MV-4-11 (cell line): ENCODE results near the gene LYPD3.
"Not testable (repeated sequence)": the region's sequence is repeated elsewhere in the genome, so short reads cannot be mapped to it uniquely, and the experiment has no call there.

Source experiments
- DNase-seq: peaks from one replicate; lab custom pipeline; 2025; lab: John Stamatoyannopoulos, UW

The LYPD3 gene

DNA sequence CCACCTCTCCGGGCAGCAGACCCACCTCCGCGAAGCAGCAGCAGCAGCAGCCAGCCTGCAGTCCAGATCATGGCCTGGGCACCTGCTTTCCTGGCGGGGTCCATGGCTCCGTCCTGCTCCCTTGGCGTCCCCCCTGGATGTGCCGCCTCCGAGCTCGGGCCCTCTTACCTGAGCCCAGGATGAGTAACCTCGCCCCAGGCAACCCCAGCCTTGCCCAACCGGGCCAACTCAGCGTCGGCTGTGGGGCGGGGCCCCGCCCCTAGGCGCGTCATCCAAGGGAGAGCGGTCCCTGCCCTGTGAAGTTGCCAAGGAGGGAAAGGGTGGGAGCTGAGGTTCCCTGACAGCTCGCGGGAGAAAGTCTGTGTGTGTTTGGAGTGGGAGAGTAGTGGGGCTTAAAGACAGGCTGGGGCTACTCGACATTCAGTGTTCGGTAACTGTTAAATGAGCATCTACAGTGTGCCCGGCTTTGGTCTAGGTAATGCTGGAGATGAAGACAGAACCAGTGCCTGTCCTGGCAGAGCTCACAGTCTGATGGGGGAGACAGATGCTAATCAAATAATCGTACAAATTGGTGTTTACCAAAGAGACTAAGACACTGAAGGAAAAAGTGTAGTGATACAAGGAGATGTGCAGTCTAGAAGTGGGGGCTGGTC is at the start of gene LYPD3:
Gene LYPD3 (minus strand): TSS at position 141 of the 653 bp plus-strand sequence. CDS start 37 bp downstream, at position 104.
- no peak for DNase-seq

DNA sequence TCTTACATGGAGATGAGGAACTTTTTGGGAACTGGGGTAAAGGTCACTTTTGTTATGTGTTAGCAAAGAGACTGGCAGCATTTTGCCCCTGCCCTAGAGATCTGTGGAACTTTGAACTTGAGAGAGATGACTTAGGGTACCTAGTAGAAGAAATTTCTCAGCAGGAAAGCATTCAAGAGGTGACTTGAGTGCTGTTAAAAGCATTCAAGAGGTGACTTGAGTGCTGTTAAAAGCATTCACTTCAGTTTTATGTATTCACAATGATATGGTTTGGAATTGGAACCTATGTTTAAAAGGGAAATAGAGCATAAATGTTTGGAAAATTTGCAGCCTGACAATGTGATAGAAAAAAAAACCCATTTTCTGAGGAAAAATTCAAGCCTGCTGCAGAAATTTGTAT is 47.0 kb upstream of the LYPD3 start:
- DNase-seq, result not testable (repeated sequence)

DNA sequence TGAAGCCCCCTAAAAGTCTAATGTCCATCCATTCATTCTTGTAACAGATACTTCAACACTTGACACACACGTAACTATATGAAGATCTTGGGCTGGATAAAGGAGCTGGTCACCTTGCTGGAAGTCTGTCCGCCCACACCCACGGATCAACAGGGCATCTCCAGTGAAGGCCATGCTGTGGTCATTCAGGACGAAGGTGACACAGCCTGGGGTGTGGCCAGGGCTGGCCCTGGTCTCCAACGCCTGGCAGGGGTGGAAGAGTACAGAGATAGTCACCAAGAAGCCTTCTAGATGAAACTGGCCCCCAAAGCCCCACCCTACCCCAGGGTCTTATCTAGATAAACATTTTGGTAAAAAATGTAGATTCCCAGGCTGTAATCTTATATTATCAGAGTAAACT is 45.9 kb upstream of the LYPD3 start:
- no peak for DNase-seq

DNA sequence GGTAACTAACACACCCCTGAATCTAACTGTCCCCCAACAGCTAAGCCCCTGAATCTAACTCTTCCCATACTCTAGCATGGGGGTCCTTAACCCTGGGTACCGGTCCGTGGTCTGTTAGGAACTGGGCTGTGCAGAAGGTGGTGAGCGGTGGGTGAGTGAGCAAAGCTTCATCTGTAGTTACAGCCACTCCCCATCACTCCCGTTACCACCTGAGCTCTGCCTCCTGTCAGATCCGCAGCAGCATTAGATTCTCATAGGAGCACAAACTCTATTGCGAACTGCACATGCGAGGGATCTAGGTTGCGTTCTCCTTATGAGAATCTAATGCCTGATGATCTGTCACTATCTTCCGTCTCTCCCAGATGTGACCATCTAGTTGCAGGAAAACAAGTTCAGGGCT is 45.3 kb upstream of the LYPD3 start:
- DNase-seq, result no peak

DNA sequence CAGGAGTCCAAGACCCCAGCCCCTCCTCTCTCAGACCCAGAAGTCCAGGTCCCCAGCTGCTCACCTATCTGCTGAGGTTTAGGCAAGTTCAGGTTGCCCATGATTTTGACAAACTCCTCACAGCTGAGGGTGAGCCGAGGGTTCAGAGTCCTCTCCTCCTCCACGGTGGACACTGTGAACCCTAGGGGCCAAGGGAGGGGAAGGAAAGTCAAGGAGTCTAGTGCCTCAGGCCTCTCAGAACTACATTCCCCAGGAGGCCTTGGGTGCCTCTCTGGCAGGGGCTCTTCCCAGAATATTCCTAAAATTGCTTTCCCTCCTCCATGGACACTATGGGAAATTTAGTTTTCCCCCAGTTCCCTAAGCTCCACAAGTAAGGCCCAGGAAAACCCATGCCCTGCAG is 42.5 kb upstream of the LYPD3 start:
- DNase-seq, result no peak

DNA sequence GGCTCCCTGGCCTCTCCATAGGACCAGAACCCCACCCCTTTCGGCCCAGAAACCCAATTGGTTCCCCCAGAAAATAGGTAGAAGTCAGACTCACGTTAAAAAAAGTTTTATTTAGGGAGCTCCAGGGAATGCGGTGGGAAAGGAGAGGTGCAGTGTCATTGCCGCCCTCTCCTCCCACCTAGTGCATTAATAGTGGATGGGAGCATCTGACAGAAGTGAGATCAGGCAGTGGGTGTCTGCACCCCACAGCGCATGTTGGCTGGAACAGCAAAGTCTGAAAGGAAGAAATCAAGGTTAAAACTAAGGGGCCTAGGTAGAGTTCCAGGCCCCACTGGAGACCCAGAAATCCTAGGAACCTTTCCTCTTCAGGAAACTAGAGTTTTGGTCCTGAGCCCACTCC is 41.2 kb upstream of the LYPD3 start:
- no peak for DNase-seq

DNA sequence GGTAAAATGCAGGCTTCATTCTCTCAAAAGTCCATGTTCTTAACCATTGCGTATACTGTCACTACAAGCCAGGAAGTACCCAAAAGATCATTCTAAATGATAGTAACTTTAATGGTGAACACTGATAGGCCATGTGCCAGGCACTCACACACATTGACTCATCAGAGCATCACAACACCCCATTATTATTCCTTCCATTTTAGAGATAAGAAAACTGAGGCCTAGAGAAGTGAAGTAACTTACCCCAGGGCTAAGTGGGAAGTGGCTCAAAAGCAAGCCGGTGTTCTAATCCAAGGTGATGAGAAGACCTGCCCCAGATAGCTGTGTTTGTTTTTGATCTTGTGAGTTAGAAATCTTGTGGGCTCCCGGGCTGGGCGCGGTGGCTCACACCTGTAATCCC is 40.5 kb upstream of the LYPD3 start:
- DNase-seq, result no peak

DNA sequence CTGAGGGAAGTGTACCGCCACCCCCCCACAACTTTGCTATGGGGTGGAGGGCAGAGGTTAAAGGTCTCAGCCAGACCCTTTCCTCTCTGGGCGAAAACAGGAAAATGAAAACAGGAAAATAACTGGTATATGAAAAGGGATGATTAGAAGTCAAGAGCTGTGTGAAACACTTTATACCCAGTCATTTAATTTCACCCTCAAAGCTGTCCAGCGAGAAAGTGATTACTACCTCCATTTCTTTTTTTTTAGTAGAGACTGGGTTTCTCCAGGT is 39.7 kb upstream of the LYPD3 start:
- no peak for DNase-seq

DNA sequence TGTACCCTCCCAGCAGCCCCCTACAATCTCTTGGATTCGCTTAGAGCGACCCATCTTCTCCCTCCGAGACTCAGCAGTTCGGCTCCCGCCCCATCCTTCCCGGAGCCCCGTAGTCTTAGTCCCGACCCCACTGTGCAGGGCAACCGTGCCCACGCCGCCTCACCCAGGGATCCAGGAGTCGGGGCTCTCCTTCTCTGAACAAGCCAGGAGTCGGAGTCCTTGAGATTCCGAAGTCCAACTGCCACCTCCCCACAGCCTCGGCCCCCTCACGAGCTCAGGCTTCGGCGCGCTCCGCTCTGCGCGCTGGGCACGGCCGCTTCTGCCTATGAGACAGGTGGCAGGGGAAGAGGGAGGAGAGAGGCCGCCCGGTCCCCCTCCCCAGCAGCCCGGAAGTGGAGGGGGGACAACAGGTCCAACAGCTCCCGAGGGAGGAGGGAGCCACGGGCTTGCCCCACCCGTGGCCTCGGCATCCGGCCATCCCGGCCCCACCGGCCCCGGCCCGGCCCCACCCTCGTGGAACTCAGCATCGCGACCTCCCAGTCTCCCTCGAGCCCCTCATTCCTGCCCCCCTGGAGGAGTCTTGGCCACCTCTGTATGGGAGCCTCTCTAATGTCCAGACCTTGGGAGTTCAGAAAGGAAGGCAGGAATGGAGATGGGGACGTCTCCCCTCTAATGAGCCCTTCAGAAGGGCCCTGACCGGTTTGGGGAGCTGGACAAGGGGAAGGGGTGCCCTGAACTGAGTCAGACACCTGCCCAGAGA is 39.2 kb upstream of the LYPD3 start, which contains the start of gene PHLDB3:
Gene PHLDB3 (minus strand): TSS at position 321 of the 760 bp plus-strand sequence. CDS start 628 bp downstream, outside the sequence.
- no peak for DNase-seq

DNA sequence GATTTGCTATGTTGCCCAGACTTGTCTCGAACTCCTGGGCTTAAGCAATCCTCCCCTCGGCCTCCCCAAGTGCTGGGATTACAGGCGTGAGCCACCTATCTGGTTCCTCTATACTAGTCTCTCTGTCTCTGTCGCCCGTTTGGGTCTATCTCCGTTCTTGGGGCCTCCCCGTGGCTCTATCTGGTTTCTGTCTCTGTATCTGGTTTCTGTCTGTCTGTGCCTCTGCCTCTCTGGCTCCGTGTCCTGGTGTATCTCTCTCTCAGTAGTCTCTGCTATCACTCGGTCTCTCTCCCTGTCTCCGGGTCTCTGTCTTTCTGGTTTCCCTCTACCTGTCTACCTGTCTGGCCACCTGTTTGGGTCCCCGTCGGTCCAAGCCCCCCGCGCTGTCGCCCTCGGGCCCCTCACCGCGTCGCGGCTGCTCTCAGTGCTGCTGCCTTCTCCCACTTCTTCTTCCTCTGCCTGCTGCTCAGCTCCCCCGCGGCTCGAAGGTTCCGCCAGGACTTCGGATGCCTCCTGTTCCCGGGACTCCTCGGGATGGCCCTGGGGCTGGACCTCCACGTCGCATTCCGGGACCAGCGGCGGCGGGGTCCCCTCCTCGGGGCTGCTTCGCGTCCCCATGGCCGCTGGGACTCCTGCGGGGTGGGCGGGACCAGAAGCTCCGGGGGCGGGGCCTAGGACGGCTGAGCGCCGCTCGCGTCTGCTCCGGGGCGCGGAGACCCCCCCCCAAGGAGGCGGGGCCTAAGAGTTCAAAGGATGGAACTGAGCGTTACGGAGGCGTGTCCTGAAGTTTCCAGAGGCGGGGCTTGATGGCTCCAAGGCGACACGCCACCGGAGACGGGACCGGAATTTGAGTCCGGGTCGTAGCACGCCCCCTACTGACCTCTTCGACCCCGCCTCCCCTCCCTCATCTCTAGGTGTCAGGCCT is 38.4 kb upstream of the LYPD3 start:
- peak; percentile 93 for DNase-seq

DNA sequence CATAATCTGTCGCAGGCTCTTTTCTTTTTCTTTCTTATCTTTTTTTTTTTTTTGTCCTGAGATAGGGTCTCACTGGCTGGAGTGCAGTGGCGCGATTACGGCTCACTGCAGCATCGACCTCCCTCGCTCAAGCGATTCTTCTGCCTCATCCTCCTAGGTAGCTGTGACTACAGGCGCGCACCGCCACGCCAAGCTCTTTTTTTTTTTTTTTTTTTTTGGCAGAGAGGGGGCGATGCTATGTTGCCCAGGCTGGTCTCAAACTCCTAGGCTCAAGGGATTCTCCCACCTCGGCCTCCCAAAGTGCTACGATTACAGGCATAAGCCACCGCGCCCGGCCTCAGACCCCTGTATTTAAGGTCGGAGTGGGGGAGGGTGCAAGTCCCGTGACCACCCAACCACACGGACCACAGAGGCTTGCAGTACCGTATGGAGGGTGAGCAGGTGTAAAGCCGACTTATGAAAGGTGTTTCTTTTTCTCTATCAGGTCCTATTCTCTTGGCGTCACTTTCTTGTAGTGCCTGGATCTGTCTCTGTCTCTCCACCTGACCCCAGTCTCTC is 37.1 kb upstream of the LYPD3 start:
- no peak for DNase-seq

DNA sequence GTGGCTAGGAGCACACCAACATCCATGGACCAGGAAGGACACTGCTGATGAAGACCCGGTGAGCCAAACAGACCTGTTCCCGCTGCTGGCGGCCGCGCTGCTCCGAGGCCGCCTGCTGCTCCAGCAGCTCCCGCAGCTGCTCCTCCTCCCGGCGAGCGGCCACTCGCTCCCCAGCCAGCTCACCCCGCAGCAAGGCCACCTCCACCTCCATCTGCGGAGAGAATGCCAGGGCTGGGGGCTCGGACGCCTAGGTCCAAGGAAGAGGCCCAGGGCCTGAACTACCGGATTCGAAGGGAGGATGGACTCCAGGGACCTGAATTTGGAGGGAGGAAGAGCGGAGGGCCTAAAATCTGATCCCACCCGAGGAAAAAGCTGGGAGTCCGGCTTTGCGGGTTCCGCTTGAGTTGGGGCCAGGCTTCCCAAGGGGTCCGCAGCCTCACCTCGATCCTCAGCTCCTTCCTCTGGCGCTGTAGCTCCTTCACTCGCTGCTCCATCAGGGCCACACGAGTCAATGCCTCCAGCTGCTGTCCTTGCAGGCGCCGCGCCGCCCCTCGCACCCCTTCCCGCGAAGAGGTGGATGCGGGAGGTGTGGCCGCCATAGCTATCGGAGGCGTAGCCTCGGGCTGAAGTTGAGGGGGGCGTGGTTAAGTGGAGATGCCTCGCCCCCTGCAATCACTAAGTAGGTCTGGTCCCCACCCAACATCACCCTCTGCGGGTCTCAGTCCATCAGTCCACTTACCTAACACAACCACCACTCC is 36.4 kb upstream of the LYPD3 start:
- DNase-seq, result no peak

DNA sequence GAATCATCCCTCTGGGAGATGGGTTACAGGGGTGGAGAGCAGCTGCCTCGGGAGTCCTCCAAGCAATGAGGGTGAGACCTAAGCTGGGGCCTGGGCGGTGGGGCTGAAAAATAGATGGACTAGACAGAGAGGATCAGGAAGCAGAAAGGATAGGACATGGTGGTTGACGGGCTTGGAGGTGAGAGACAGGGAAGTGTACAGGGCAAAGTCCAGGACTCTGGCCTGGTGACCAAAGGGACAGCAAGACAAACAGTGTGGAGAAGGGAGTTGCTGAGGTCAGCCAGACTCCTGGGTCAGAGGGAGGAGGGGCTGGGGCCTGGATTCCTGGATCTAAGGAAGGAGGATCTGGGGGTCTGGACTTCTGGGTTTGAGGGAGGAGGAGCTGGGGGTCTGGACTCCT is 33.6 kb upstream of the LYPD3 start:
- DNase-seq, result no peak

DNA sequence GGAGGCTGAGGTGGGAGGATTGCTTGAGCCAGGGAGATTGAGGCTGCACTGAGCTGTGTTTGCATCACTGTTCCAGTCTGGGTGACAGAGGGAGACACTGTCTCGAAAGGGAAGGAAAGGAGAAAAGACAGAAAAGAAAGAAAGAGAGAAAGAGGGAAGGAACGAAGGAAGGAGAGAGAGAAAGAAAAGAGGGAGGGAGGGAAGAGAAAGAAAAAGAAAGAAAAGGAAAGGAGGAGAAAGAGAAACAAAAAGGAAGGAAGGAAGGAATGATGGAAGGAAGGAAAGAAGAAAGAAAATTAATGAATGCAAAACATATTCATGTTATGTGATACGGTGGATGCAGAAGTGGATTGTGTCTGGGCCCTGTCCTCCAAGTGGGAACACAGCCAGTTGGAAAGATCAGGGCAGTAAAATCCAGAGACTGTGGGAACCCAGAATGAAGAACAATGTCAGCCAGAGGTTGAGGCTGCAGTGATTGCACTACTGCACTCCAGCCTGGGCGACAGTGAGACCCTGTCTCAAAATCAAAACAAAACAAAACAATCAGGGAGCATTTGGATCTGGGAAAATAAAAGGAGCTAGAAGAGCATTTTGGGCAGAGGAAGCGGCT is 32.9 kb upstream of the LYPD3 start:
- DNase-seq, result no peak

DNA sequence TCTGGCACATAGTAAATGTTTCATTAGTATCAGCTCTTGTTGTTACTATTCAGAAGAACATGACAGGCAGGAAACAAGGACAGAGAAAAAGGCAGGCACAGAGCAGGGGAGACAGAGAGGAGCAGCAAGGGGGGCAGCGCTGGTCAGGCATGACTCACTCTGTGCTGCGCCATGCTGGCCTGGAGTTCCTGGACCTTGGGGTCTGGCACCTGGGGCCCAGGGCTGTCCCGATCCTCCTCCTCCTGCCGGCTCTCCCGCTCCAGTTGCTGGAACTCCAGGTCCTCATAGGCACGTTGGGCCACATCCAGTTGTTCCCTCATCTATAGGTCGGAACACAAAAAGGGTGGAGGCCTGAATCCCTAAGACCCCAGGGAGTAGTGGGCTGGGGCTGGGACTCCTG is 31.6 kb upstream of the LYPD3 start:
- no peak for DNase-seq

DNA sequence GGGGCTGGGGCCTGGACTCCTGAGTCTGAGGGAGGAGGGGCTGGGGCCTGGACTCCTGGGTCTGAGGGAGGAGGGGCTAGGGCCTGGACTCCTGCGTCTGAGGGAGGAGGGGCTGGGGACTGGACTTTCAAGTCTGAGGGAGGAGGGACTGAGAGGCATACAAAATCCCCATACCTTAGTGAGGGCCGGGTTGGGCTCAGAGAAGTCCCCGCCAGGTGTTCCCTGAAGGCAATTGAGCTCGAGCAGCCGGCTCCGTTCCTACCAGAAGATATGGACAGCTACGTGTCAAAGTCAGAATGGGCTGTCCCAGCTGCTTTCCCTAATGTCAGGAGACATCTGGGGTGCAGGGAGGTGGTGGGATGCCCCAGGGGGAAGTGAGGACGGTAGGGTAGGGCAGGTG is 29.7 kb upstream of the LYPD3 start:
- no peak for DNase-seq

DNA sequence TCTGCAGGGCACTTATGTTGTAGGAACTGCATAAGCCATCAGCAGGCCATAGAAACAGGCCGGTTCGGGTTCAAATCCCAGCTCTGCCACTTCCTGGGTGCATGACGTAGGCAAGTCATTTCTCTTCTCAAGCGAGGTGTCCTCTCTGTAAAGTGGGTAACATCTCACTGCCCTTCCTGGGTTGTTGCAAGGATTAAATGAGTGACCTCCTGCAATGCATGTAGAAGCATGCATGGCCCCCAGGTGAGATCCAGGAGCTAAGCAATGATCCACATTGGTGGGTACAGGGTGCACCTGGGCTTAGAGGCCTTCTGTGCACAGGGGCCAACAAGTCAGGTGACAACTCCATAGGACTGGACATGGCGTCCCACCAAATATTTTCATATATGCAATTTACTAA is 25.4 kb upstream of the LYPD3 start:
- no peak for DNase-seq

DNA sequence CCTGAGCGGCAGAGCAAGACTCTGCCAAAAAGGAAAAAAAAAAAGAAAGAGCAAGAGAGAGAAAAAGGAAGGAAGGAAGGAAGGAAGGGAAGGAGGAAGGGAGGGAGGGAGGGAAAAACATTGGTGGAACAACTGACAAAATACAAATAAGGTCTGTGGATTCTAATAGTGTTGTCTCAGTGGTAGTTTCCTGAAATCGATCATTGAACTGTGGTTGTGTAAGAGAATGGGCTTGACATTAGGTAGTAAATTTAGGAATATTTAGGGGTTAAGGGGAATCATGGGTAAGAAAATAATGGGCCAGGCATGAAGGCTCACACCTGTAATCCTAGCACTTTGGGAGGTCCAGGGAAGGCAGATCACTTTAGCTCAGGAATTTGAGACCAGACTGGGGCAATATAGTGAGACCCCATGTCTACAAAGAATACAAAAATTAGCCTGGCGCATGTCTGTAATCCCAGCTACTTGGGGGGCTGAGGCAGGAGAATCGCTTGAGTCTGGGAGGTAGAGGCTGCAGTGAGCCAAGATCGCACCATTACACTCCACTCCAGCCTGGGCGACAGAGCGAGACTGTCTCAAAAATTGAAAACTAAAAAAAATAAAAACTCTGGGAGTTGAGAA is 24.7 kb upstream of the LYPD3 start:
- DNase-seq, result no peak

DNA sequence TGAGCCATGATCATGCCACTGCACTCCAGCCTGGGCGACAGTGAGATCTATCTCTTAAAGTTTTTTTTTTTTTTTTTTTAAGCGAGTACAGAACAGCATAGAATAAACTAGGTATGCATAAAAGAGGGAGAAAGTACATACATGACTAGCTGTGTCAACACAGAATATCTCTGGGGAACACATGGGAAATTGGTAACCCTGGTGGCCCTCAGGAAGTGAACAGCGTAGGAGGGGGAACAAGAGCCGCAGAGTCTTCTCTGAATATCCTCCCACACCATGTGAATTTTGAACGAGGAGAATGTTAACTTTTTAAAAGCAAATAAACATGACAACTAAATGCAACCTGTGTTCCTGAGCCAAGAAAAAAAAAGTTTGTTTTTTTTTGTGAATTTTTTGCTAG is 23.9 kb upstream of the LYPD3 start:
- peak; percentile 61 for DNase-seq

DNA sequence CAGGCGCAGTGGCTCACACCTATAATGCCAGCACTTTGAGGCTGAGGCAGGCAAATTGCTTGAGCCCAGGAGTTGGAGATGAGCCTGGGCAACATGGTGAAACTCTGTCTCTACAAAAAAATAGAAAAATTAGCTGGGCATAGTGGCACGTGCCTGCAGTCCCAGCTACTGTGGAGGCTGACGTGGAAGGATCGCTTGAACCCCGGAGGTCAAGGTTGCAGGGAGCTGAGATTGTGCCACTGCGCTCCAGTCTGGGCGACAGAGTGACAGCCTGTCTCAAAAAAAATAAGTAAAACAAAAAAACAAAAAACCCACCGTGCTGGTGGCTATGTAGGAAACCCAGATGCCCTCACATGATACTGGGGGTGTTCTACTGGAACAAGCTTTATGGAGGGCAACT is 22.8 kb upstream of the LYPD3 start:
- DNase-seq, result no peak

DNA sequence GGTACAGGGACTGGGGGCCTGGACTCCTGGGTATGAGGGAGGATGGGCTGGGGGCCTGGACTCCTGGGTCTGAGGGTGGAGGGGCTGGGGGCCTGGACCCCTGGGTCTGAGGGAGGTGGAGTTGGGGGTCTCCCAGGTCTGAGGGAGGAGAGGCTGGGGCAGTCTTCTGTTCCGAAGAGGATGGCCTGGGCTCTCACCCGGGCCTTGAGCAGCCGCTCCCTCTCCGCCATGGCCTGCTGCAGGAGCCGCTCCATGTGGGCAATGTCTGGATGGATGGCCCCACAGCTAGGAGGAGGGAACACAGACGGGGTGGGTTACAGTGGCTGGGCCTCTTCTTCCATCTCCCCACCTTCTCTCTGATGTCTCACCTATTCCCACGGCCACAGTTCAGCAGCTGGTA is 21.0 kb upstream of the LYPD3 start:
- no peak for DNase-seq
